ENCODE measurements around the gene TLE2.

The TLE2 gene

GRCh38 chr19:3027292-3027691 is 1.8 kb downstream of the TLE2 start:
- Histone ChIP-seq H3K9ac (ENCODE audit: low read length) (no peak overlapping the region), H3K27me3 (ENCODE audit: low read length) (no peaks in the 10 kb centered on the region), H3K79me2 (ENCODE audit: insufficient read depth, low read length) (no peaks in the 10 kb centered on the region), H3K9me3 (ENCODE audit: insufficient read depth, low read length) (no peaks in the 10 kb centered on the region), H3K4me2 (ENCODE audit: low read depth, low read length, poor library complexity, severe bottlenecking) (no peak overlapping the region), H4K20me1 (ENCODE audit: low read depth, low read length) (no peaks in the 10 kb centered on the region), H3F3A (ENCODE audit: insufficient read depth) (no peaks in the 10 kb centered on the region), H3K27ac (ENCODE audit: low read depth, low read length) (no peak overlapping the region), H3K4me3 (ENCODE audit: insufficient read depth, low read length, poor library complexity, severe bottlenecking) (no peak overlapping the region), H3K9me2 (replicated peaks; ENCODE audit: insufficient read depth, low read length) (no peaks in the 10 kb centered on the region), H3K36me3 (ENCODE audit: low read length) (no peaks in the 10 kb centered on the region), H2AFZ (ENCODE audit: low read depth, low read length, severe bottlenecking) (no peak overlapping the region)
- no peak for TF ChIP-seq EZH2phosphoT487 (conservative IDR thresholded peaks at IDR 0.05; ENCODE audit: low read length)
- TF ChIP-seq CTCF (IDR thresholded peaks at IDR 0.05; ENCODE audit: insufficient read depth, low read length, poor library complexity, severe bottlenecking), result no peak

GRCh38 chr19:3026768-3027167 is 2.3 kb downstream of the TLE2 start:
- H3K9me3 ChIP-seq (ENCODE audit: insufficient read depth, low read length), result no peaks in the 10 kb centered on the region
- no peak overlapping the region for H2AFZ ChIP-seq (ENCODE audit: low read depth, low read length, severe bottlenecking)
- no peaks in the 10 kb centered on the region for H3K27me3 ChIP-seq (ENCODE audit: low read length)

GRCh38 chr19:3025549-3025886 is 3.6 kb downstream of the TLE2 start:
- Histone ChIP-seq H3K4me2 (ENCODE audit: low read depth, low read length, poor library complexity, severe bottlenecking) (no peak overlapping the region), H3K36me3 (ENCODE audit: low read length) (no peaks in the 10 kb centered on the region), H3K9ac (ENCODE audit: low read length) (no peak overlapping the region), H3K4me3 (ENCODE audit: insufficient read depth, low read length, poor library complexity, severe bottlenecking) (no peak overlapping the region), H3K9me2 (replicated peaks; ENCODE audit: insufficient read depth, low read length) (no peaks in the 10 kb centered on the region), H3K27ac (ENCODE audit: low read depth, low read length) (no peak overlapping the region), H3K79me2 (ENCODE audit: insufficient read depth, low read length) (no peaks in the 10 kb centered on the region), H3K9me3 (ENCODE audit: insufficient read depth, low read length) (no peaks in the 10 kb centered on the region), H2AFZ (ENCODE audit: low read depth, low read length, severe bottlenecking) (no peak overlapping the region), H4K20me1 (ENCODE audit: low read depth, low read length) (no peaks in the 10 kb centered on the region), H3K27me3 (ENCODE audit: low read length) (no peaks in the 10 kb centered on the region), H3F3A (ENCODE audit: insufficient read depth) (no peaks in the 10 kb centered on the region)
- TF ChIP-seq EZH2phosphoT487 (conservative IDR thresholded peaks at IDR 0.05; ENCODE audit: low read length), result no peak
- TF ChIP-seq CTCF (IDR thresholded peaks at IDR 0.05; ENCODE audit: insufficient read depth, low read length, poor library complexity, severe bottlenecking), result no peak

More at GRCh38 chr19:3026768-3027167, 2.3 kb downstream of the TLE2 start:
- no peaks in the 10 kb centered on the region for H3F3A ChIP-seq (ENCODE audit: insufficient read depth)
- no peak for TF ChIP-seq EZH2phosphoT487 (conservative IDR thresholded peaks at IDR 0.05; ENCODE audit: low read length)
- no peak for TF ChIP-seq CTCF (IDR thresholded peaks at IDR 0.05; ENCODE audit: insufficient read depth, low read length, poor library complexity, severe bottlenecking)
- H3K4me2 ChIP-seq (ENCODE audit: low read depth, low read length, poor library complexity, severe bottlenecking), result no peak overlapping the region
- H4K20me1 ChIP-seq (ENCODE audit: low read depth, low read length), result no peaks in the 10 kb centered on the region
- no peak overlapping the region for H3K9ac ChIP-seq (ENCODE audit: low read length)
- H3K79me2 ChIP-seq (ENCODE audit: insufficient read depth, low read length), result no peaks in the 10 kb centered on the region
- H3K9me2 ChIP-seq (replicated peaks; ENCODE audit: insufficient read depth, low read length), result no peaks in the 10 kb centered on the region
- H3K27ac ChIP-seq (ENCODE audit: low read depth, low read length), result no peak overlapping the region
- no peak overlapping the region for H3K4me3 ChIP-seq (ENCODE audit: insufficient read depth, low read length, poor library complexity, severe bottlenecking)
- no peaks in the 10 kb centered on the region for H3K36me3 ChIP-seq (ENCODE audit: low read length)

All from SU-DHL-6 (cell line).